ENCODE measurements around the gene APC2.

DNA sequence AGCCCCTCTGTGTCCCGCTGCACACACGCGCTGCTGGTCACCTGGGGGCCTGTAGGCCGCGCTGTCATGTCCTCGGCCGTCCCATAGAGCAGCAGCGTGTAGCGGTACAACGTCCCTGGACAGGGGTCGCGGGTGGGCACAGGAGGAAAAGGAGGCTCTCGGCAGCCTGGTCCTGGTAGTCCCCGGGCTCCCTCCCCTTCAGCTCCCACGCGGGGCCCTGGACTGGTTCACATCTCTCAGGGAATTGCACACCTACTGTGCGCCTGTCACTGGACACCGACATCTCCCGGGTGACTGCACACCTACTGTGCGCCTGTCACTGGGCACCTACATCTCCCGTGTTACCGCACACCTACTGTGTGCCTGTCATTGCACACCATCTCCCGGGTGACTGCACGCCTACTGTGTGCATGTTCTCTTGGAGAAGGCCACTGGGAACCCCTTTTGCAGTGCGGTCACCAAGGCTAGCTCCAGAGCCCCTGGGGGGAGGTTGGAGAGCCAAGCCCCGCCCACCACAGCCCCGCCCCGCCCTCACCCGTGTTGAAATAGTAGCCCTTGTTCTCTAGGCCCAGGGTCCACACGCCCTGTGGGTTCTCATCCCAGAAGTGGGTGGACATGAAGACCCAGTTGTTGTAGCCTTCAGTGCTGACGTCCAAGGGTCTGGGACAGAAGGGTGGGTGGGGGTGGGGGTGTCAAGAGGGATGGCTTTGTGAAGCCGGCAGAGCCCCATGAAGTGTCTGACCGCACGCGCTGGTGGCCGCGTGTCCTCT, 32.6 kb downstream of the APC2 start:
- TF ChIP-seq, protein P1, sequence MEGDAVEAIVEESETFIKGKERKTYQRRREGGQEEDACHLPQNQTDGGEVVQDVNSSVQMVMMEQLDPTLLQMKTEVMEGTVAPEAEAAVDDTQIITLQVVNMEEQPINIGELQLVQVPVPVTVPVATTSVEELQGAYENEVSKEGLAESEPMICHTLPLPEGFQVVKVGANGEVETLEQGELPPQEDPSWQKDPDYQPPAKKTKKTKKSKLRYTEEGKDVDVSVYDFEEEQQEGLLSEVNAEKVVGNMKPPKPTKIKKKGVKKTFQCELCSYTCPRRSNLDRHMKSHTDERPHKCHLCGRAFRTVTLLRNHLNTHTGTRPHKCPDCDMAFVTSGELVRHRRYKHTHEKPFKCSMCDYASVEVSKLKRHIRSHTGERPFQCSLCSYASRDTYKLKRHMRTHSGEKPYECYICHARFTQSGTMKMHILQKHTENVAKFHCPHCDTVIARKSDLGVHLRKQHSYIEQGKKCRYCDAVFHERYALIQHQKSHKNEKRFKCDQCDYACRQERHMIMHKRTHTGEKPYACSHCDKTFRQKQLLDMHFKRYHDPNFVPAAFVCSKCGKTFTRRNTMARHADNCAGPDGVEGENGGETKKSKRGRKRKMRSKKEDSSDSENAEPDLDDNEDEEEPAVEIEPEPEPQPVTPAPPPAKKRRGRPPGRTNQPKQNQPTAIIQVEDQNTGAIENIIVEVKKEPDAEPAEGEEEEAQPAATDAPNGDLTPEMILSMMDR (IDR thresholded peaks at IDR 0.05), result no peak
- TF ChIP-seq POLR2AphosphoS5 (IDR thresholded peaks at IDR 0.05), result no peak
- TF ChIP-seq POLR2A (IDR thresholded peaks at IDR 0.05), result no peak
- TF ChIP-seq EP300 (IDR thresholded peaks at IDR 0.05), result no peak

All from sigmoid colon (tissue), 4 donors.